Esophagus muscularis mucosa (tissue), 4 donors: ENCODE data around the gene KRTAP10-11.

ENCODE experiments used
- CTCF ChIP-seq, 3 experiments: fragments of 200-600 bp in 2 of 3; fragments of 450-650 bp in 1 of 3; sonication (generic) in 2 of 3; IDR thresholded peaks; one replicate each; pipeline ENCODE4 v1.5.1; 2017 to 2019; ENCODE audit warnings: antibody characterized with exemption in 3 of 3, mild to moderate bottlenecking in 2 of 3, moderate library complexity in 1 of 3
- EP300 ChIP-seq: sonication (generic); formaldehyde crosslinking; IDR thresholded peaks from one replicate; pipeline ENCODE4 v1.6.1; 2017; ENCODE audit warnings: antibody characterized with exemption
- POLR2AphosphoS5 ChIP-seq, 2 donors: sonication (generic); formaldehyde crosslinking; IDR thresholded peaks; one replicate each; pipeline ENCODE4 v1.6.1; 2017; ENCODE audit warnings: antibody characterized with exemption in 2 of 2

GRCh38 chr21:44616591-44616926, 29.7 kb upstream of the KRTAP10-11 start:
- TF ChIP-seq POLR2AphosphoS5 (IDR thresholded peaks at IDR 0.05) (no peak), EP300 (no peak), CTCF (IDR thresholded peaks at IDR 0.05) (no peak)
